ENCODE results near the gene DUSP9.
"Not testable (repeated sequence)": the region's sequence is repeated elsewhere in the genome, so short reads cannot be mapped to it uniquely, and the experiment has no call there.

Gene DUSP9

GRCh38 chrX:153694256-153694655 is 47.3 kb downstream of the DUSP9 start:
- DNase-seq: not testable (repeated sequence)

DNA sequence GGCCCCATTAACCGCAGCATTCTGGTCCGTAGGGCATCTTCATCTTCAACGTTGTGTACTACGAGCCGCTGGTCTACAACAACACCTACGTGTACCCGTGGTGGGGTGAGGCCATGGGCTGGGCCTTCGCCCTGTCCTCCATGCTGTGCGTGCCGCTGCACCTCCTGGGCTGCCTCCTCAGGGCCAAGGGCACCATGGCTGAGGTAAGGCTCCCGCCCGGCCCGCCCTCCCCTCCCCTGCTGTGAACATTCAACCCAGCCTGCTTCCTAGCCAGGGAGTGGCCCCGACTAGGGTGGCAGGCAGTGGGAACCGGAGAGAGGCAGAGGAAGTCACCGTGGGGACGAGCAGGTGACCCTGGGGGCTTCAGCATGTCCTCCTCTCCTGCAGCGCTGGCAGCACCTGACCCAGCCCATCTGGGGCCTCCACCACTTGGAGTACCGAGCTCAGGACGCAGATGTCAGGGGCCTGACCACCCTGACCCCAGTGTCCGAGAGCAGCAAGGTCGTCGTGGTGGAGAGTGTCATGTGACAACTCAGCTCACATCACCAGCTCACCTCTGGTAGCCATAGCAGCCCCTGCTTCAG is 47.8 kb downstream of the DUSP9 start:
- no peak for DNase-seq

GRCh38 chrX:153696100-153696499 is 49.1 kb downstream of the DUSP9 start:
- DNase-seq: no peak

DNA sequence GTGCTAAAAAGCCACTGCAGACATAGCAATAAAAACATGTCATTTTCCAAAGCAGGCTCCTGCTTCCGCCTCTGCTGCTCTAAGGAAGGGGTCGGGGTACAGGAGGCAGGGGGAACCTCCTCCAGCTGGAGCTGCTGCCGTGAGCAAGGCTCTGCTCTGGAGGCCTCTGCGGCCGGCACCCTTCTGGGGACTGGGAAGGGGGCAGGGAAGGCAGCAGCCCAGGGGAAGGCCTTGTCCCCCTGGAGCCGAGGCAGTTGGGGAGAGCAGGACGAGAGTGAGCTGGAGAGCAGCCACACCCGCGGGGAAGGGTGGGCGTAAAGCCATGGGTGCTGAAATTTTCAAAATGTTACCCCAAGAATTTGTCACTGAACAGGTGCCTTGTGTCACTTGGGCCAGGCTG is 49.5 kb downstream of the DUSP9 start:
- not testable (repeated sequence) for DNase-seq

DNA sequence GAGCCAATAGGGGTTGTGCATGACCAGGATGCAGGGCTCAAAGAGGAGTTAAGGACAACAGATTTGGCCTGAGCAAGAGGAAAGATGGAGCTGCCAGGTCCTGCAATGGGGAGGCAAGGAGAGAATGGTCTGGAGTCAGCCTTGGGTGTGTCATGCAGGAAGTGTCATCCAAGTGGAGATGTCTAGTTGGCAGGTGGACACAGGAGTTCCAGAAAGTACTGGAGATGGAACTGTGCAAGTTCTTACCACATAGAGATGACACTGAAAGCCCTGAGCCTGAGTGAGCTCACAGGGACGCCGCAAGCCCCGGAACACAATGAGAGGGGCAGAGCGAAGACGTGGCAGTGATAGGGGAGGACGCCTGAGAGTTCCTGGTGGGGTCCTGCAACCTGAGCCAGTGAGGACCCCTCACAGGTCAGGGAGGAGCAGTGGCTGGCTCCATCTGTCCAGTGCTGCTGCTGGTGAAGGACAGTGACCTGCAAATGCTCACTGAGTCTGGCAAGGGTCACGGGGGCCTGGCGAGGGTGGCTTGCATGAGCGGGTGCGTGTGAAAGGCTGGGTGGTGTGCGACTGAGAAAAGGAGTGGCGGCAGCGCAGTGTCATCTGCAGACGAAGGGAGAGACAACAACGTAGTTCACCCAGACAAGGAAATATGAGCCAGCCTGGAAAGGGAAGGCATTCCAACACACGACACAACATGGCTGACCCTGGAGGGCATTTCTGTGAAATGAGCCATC is 50.2 kb downstream of the DUSP9 start:
- not testable (repeated sequence) for DNase-seq

DNA sequence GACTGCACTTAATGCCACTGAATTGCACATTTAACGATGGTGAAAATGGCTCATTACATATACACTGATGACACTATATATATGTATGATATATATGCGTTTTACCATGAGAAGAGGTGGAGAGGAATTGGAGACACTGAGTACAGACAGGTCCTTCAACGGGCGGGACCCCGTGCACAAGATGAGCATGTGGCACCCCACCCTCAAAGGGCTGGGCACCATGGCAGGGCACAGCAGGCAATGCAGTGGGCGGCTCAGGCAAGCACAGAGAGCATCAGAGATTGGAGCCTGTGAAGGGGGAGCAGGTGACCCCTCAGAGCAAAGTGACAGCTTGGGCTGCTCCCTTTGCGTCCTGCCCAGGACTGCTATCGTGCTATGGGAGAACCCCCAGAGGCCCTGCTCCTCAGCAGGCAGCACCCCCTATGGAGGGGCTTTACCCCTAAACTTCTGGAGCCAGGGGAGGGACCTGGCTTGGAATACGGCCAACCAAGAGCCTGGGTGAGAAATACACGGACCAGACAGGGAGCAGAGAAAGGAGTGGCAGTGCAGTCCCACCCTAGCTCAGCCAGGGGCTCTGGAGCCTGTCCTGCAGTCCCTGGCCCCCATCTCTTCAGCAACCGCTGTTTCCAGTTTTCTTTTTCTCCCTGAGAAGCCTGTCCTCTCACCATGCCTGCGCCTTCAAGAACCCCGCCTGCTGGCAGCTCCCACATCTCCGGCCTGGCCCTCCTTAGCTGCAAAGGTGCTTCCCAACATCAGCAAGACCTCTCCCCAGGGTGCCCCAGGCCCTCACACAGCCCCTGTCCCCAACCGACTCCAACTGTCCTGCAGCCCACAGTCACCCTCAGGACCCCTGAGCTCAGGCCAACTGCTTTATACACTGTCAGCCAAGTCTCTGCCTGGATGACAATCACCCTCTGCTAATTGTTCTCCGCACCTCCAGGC is 51.2 kb downstream of the DUSP9 start:
- no peak for DNase-seq

GRCh38 chrX:153699210-153699783 is 52.3 kb downstream of the DUSP9 start:
- not testable (repeated sequence) for DNase-seq

DNA sequence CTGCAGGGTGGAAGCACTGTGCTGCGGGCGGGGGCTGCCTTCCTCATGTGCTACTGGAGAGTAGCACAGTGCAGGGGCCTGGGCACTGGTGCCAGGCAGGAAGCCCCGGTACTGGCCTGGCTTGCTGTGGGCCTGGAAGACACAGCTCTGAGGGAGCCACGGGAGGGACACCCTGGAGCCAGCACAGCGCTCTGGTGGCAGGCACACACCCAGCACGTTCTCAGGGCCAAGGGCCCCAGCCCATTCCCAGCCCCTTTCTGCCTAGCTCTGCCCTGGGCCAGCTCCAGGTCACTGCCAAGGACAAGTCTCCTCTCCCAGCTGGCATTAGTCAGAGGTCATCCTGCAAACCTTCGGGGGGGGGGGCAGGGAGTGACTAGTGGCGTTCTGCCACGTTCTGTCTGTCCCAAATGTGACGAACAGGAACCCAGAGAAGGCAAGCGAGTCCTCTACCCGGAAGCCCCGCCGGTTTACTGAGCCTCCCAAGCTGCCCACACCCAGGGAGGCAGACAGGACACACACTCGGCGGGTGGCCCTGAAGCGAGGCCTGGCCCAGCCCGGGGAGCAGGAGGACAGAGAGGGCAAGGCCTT is 52.9 kb downstream of the DUSP9 start:
- not testable (repeated sequence) for DNase-seq

DNA sequence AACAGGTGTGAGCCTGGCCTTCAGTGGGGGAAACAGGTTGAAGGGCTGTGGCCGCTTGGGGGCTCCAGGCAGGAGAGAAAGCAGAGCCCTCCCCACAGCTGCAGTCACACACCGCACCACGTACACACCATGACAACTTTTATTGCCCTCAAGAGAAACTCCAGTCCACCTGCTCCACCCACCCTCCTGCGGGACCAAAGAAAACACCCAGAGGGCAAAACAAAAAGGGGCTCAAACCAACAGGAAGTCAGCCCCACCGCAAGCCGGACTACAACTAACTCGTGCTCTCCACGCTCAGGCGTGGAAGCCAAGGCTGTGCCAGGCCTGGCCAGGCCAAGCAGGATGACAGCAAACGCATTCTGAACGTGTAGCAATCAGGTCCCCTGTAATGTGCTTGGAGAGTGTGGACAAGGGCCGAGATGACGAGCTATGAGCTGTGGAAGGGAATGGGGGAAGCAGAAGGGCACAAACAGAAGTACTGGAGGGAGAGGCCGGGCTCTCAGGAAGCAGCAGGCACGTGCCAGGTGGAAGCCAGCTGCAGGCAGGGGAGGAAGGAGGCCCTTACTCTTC is 53.5 kb downstream of the DUSP9 start:
- DNase-seq: no peak
